ENCODE measurements around the gene SMIM28.
"Not testable (repeated sequence)": the region's sequence is repeated elsewhere in the genome, so short reads cannot be mapped to it uniquely, and the experiment has no call there.

The SMIM28 gene

GRCh38 chr6:138420356-138420755, 42.7 kb downstream of the SMIM28 start:
- TF ChIP-seq CTCF (IDR thresholded peaks at IDR 0.05; ENCODE audit: low read depth, low read length, missing control alignments): no peak
- in situ Hi-C loops (cut with HindIII; ENCODE audit: low sequenced_read_pairs): loop anchor here (25.0 kb wide), 1 partner anchor 342 kb away; the partner anchor contains the start of gene CCDC28A
- DNase-seq (ENCODE audit: low read depth): no peak
- no peak overlapping the region for H3K4me3 ChIP-seq (ENCODE audit: low read depth, low read length)

- H3K4me3 ChIP-seq (ENCODE audit: low read depth, low read length): no peak overlapping the region
- DNase-seq (ENCODE audit: low read depth): no peak
- in situ Hi-C loops (cut with HindIII; ENCODE audit: low sequenced_read_pairs): loop anchor here (25.0 kb wide), 1 partner anchor 341 kb away; the partner anchor contains the start of gene CCDC28A
- TF ChIP-seq CTCF (IDR thresholded peaks at IDR 0.05; ENCODE audit: low read depth, low read length, missing control alignments): no peak
Observed at GRCh38 chr6:138421089-138421488, 43.4 kb downstream of the SMIM28 start.

- in situ Hi-C loops (cut with HindIII; ENCODE audit: low sequenced_read_pairs): loop anchor here (25.0 kb wide), 1 partner anchor 341 kb away; the partner anchor contains the start of gene CCDC28A
Observed at GRCh38 chr6:138421608-138422007, 43.9 kb downstream of the SMIM28 start.

GRCh38 chr6:138422861-138423260, 45.2 kb downstream of the SMIM28 start:
- DNase-seq (ENCODE audit: low read depth): no peak
- no peak overlapping the region for H3K4me3 ChIP-seq (ENCODE audit: low read depth, low read length)
- in situ Hi-C loops (cut with HindIII; ENCODE audit: low sequenced_read_pairs): loop anchor here (25.0 kb wide), 1 partner anchor 339 kb away; the partner anchor contains the start of gene CCDC28A
- no peak for TF ChIP-seq CTCF (IDR thresholded peaks at IDR 0.05; ENCODE audit: low read depth, low read length, missing control alignments)

More at GRCh38 chr6:138421608-138422007, 43.9 kb downstream of the SMIM28 start:
- TF ChIP-seq CTCF (IDR thresholded peaks at IDR 0.05; ENCODE audit: low read depth, low read length, missing control alignments): no peak
- no peak overlapping the region for H3K4me3 ChIP-seq (ENCODE audit: low read depth, low read length)
- no peak for DNase-seq (ENCODE audit: low read depth)

- TF ChIP-seq CTCF (IDR thresholded peaks at IDR 0.05; ENCODE audit: low read depth, low read length, missing control alignments): no peak
- in situ Hi-C loops (cut with HindIII; ENCODE audit: low sequenced_read_pairs): loop anchor here (25.0 kb wide), 1 partner anchor 338 kb away; the partner anchor contains the start of gene CCDC28A
- DNase-seq (ENCODE audit: low read depth): no peak
- no peak overlapping the region for H3K4me3 ChIP-seq (ENCODE audit: low read depth, low read length)
Observed at GRCh38 chr6:138424004-138424904, 46.5 kb downstream of the SMIM28 start.

- H3K4me3 ChIP-seq (ENCODE audit: low read depth, low read length); in situ Hi-C loops (cut with HindIII; ENCODE audit: low sequenced_read_pairs); DNase-seq (ENCODE audit: low read depth): not testable (repeated sequence)
Observed at GRCh38 chr6:138425256-138425655, 47.6 kb downstream of the SMIM28 start.
